Effector memory CD8-positive, alpha-beta T cell (primary cell): Measurements from ENCODE around the gene PRR29.
"Not testable (repeated sequence)": the region's sequence is repeated elsewhere in the genome, so short reads cannot be mapped to it uniquely, and the experiment has no call there.

Experiments
- ATAC-seq: fragments of 150-1000 bp; cut with Tn5 transposase; replicated peaks from 2 replicates; pipeline ENCODE4 v1.10.0; 2021; ENCODE audit warnings: mild to moderate bottlenecking, moderate library complexity
- DNase-seq, 3 experiments: peaks; one replicate each; pipeline ENCODE4 v3.0.0; 2021
- H3K27ac Mint-ChIP-seq, 2 donors: one replicate each; pipeline ENCODE4 v1.8.0; 2022; ENCODE audit warnings: mild to moderate bottlenecking in 2 of 2, mixed read lengths in 2 of 2, moderate library complexity in 2 of 2
- H3K27me3 Mint-ChIP-seq, 2 donors: one replicate each; pipeline ENCODE4 v1.8.0; 2022; ENCODE audit warnings: mixed read lengths in 2 of 2
- H3K36me3 Mint-ChIP-seq: one replicate; pipeline ENCODE4 v1.8.0; 2022; ENCODE audit warnings: mild to moderate bottlenecking, moderate library complexity, mixed read lengths; ENCODE audit not compliant: insufficient read depth
- H3K4me1 Mint-ChIP-seq, 2 donors: one replicate each; pipeline ENCODE4 v1.8.0; 2022; ENCODE audit warnings: low read depth in 2 of 2, mixed read lengths in 2 of 2
- H3K4me3 Mint-ChIP-seq, 2 donors: one replicate each; pipeline ENCODE4 v1.8.0; 2022; ENCODE audit warnings: mild to moderate bottlenecking in 2 of 2, mixed read lengths in 2 of 2, moderate library complexity in 2 of 2
- H3K9me3 Mint-ChIP-seq, 2 donors: one replicate each; pipeline ENCODE4 v1.8.0; 2022; ENCODE audit warnings: mixed read lengths in 2 of 2

PRR29 gene

DNA sequence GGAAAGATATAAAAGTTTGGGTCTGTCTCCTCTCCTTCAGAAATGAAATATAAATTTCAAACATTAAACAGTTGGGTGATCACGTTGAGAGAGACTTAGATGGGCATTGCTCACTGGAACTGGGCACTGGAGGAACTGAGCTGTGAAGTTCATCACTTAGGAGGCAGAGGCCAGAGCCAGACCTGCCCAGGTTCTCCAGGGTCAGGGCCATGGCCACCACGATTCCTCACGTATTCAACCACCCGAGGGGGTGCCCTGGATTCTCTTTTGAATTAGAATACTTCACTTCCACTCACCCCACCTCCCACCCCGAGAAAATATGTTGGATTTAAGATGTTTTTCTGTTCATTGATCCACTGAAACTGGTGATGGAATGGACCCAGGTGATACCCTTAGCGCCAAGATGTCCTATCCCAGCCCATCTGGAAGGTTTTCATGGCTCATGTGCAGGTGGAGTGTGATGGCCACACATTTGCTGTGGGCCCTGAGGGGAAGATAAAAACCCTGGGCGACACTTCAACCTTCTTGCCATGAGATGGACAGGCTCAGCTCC lies 6.1 kb downstream of the PRR29 start:
- Mint-ChIP-seq H3K27ac (peak overlapping the region; percentile 52 to 71), H3K9me3 (no peaks in the 10 kb centered on the region), H3K27me3 (no peaks in the 10 kb centered on the region), H3K36me3 (peaks cover 34% of the 10 kb centered on the region), H3K4me1 (peaks cover 28 to 35% of the 10 kb centered on the region in 2 donors), H3K4me3 (no peak overlapping the region)
- ATAC-seq (no peak), DNase-seq (no peak)

DNA sequence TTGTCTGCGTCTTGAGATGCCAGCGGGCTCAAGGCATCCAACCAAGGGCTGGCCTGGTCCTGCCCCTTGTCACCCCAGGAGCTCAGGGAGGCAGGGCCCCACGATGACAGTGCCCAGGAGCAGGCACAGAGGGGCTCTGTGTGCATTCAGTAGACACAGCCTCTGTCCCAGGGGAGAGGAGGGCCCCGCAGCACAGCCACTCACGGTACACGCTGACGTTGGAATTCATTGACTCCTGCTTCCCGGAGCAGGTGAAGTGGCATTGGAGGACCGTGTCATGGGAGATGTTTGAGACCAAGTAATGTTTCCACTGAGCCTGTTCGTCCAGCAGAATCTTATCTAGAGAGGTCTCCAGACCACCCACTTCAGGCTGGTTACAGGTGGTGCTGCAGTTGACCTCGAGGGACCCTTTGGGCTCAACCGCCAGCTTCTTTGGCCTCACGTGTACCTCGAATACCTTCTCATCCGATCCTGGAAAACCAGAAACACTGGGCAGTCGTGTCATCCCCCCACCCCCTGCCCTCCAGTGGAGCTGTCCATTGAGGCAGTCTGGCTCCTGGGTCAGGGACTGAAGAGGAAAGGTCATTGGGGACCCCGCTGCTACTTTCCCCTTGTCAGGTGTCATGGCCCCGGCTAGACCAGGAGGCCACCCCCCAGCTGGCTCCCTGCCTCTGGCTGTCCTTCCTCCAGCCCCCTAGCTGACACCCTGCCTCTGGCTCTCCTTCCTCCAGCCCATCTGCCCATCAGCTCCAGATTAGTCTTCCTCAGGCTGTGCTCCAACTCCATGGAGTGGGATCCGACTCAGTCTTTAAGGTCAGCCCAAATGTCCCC lies 7.0 kb downstream of the PRR29 start:
- Mint-ChIP-seq H3K4me1 (peaks cover 28 to 37% of the 10 kb centered on the region in 2 donors), H3K27ac (peak overlapping the region; percentile 72 to 89), H3K9me3 (no peaks in the 10 kb centered on the region), H3K4me3 (no peak overlapping the region), H3K27me3 (no peaks in the 10 kb centered on the region), H3K36me3 (peaks cover 37% of the 10 kb centered on the region)
- no peak for DNase-seq
- ATAC-seq: no peak

- no peak for ATAC-seq
- Mint-ChIP-seq H3K4me1 (peaks cover 31 to 38% of the 10 kb centered on the region in 2 donors), H3K9me3 (no peaks in the 10 kb centered on the region), H3K27ac (peak overlapping the region; percentile 72 to 89), H3K36me3 (peaks cover 33% of the 10 kb centered on the region), H3K4me3 (no peak overlapping the region), H3K27me3 (no peaks in the 10 kb centered on the region)
- no peak for DNase-seq
Observed at GRCh38 chr17:64005734-64006167, 7.6 kb downstream of the PRR29 start.

GRCh38 chr17:64006361-64007088 lies 8.4 kb downstream of the PRR29 start:
- Mint-ChIP-seq H3K4me1 (peaks cover 38 to 39% of the 10 kb centered on the region in 2 donors), H3K4me3 (no peak overlapping the region), H3K27me3 (no peaks in the 10 kb centered on the region), H3K36me3 (peaks cover 38% of the 10 kb centered on the region), H3K9me3 (no peaks in the 10 kb centered on the region), H3K27ac (peak overlapping the region; percentile 72 to 89)
- DNase-seq: no peak
- ATAC-seq: no peak

DNA sequence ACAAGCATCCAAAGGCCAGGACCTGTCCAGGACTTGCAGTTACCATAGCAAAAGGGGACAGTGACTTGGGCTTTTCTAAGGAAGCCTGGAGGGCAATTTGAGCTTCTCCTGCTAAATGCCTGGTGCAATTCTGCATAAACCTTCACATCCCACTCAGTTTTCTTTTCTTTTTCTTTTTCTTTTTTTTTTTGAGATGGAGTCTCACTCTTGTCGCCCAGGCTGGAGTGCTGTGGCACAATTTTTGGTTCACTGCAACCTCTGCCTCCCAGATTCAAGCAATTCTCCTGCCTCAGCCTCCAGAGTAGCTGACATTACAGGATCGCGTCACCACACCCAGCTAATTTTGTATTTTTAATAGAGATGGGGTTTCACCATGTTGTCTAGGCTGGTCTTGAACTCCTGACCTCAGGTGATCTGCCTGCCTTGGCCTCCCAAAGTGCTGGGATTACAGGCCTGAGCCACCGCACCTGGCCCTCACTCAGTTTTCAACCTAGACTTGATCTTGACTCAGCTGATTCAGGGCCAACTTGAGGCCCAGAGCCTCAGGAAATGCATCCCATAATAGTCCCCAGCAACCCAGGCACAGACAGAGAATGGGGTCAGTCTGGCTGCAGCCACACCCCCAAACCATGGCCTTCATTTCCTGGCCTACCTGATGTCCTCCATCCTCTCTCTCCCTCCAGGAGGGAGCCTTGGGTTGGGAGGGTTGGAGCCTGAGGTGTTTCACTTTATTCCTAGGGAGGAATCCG lies 9.1 kb downstream of the PRR29 start:
- peak; percentile 24 for ATAC-seq
- peak overlapping the region in 1 of 2 donors; percentile 54 for H3K4me3 Mint-ChIP-seq
- not testable (repeated sequence) for H3K27me3 Mint-ChIP-seq, H3K9me3 Mint-ChIP-seq, DNase-seq
- H3K27ac Mint-ChIP-seq: peak overlapping the region; percentile 72 to 89
- peaks cover 40 to 44% of the 10 kb centered on the region in 2 donors for H3K4me1 Mint-ChIP-seq
- H3K36me3 Mint-ChIP-seq: peaks cover 44% of the 10 kb centered on the region

DNA sequence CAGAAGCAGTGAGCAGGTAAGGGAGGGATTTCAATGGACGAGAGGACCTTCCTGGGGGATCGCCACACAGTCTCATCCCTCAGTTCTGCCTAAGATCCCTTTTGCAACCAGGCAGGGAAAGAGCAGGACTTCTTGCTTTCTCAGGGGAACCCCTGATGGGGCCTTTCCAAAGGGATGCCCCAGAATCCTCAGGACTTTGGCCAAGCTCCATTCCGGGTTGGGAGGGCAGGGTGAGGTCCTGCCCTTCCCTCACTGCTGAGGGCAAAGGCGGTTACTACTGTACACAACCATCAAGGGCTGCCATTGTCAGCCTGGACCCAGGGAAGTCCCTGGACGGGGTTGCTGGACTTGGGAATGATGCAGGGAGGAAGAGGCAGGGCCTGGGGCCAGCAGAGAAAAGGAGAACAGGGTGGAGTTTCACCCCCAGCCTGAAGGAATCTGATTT lies 9.7 kb downstream of the PRR29 start:
- ATAC-seq (no peak), DNase-seq (no peak)
- Mint-ChIP-seq H3K27me3 (no peaks in the 10 kb centered on the region), H3K36me3 (peaks cover 46% of the 10 kb centered on the region), H3K4me3 (peak overlapping the region in 1 of 2 donors; percentile 54), H3K4me1 (peaks cover 40 to 44% of the 10 kb centered on the region in 2 donors), H3K9me3 (no peaks in the 10 kb centered on the region), H3K27ac (peak overlapping the region; percentile 72 to 89)

DNA sequence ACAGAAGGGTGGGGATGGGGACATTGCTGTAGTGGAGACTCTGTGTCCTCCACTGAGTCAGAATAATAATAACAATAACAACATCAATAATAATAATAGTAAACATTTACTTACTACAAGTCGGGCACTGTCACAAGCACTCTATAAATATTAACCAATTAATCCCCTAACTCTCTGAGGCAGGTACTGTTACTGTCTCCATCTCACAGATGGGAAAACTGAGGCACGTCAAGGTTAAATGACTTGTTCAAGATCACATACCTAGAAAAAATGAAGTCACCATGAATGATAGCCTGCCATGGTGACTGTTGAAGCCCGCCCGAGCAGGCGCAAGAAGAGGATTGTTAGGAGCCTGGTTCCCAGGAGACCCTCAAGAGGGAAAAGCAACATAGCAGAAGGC lies 10.2 kb downstream of the PRR29 start:
- H3K27me3 Mint-ChIP-seq: no peaks in the 10 kb centered on the region
- H3K4me1 Mint-ChIP-seq: peaks cover 41 to 48% of the 10 kb centered on the region in 2 donors

GRCh38 chr17:64008830-64009229 lies 10.7 kb downstream of the PRR29 start:
- Mint-ChIP-seq H3K4me1 (peaks cover 43 to 52% of the 10 kb centered on the region in 2 donors), H3K27ac (peak overlapping the region; percentile 82 to 100), H3K9me3 (no peaks in the 10 kb centered on the region), H3K36me3 (peaks cover 48% of the 10 kb centered on the region), H3K27me3 (no peaks in the 10 kb centered on the region), H3K4me3 (peak overlapping the region in 1 of 2 donors; percentile 7)
- no peak for DNase-seq
- ATAC-seq: no peak

More for the DNA sequence above, 10.2 kb downstream of the PRR29 start:
- Mint-ChIP-seq H3K36me3 (peaks cover 51% of the 10 kb centered on the region), H3K27ac (peak overlapping the region in 1 of 2 donors; percentile 89), H3K9me3 (no peaks in the 10 kb centered on the region), H3K4me3 (no peak overlapping the region)
- ATAC-seq: no peak
- no peak for DNase-seq

DNA sequence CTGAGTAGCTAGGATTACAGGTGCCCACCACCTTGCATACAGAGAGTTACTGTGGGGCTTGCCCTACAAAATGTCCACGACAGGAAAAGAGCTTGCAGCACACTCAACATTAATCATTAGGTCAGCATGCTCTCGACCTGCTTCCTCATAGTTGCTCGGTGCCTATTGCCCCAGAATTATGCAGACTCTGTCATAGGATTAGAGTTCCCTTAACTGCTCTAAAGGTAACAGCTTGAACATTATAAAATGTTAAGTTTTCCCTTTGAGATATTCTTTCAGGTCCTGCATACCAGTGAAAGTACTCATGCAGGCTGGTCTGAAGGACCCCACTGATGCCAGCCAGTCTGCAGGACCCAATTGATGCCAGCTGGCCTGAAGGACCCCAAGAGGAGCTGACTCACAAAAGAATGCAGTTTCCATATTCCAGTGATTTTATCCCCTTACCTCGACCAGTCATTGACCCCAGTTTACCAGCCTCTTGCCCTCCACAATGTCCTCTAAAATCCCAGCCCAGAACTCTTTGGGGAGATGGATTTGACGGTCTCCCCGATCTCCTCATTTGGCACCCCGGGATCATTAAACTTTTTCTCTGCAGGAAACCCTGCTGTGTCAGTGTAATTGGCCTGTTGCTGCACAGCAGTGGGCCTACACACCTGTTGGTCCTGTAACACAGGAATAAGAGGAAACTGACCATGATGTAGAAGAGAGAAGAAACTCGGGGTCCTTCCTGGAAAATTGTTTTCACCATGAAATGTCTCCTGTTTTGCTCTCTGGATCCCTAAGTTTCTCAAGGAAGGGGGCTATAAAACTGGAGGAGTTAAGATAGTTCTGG lies 11.6 kb downstream of the PRR29 start:
- peaks cover 48 to 61% of the 10 kb centered on the region in 2 donors for H3K4me1 Mint-ChIP-seq
- no peak for DNase-seq
- peaks cover 49% of the 10 kb centered on the region for H3K36me3 Mint-ChIP-seq
- H3K9me3 Mint-ChIP-seq: no peaks in the 10 kb centered on the region
- ATAC-seq: no peak
- H3K4me3 Mint-ChIP-seq: peak overlapping the region in 1 of 2 donors; percentile 52
- H3K27me3 Mint-ChIP-seq: no peaks in the 10 kb centered on the region
- peak overlapping the region; percentile 82 to 100 for H3K27ac Mint-ChIP-seq

GRCh38 chr17:64015447-64015846 lies 17.3 kb downstream of the PRR29 start:
- peak overlapping the region; percentile 98 to 100 for H3K27ac Mint-ChIP-seq
- H3K4me1 Mint-ChIP-seq: peaks cover 44 to 70% of the 10 kb centered on the region in 2 donors
- DNase-seq: no peak
- no peaks in the 10 kb centered on the region for H3K9me3 Mint-ChIP-seq
- no peaks in the 10 kb centered on the region for H3K27me3 Mint-ChIP-seq
- peaks cover 49% of the 10 kb centered on the region for H3K36me3 Mint-ChIP-seq
- no peak for ATAC-seq
- peak overlapping the region; percentile 91 to 92 for H3K4me3 Mint-ChIP-seq

DNA sequence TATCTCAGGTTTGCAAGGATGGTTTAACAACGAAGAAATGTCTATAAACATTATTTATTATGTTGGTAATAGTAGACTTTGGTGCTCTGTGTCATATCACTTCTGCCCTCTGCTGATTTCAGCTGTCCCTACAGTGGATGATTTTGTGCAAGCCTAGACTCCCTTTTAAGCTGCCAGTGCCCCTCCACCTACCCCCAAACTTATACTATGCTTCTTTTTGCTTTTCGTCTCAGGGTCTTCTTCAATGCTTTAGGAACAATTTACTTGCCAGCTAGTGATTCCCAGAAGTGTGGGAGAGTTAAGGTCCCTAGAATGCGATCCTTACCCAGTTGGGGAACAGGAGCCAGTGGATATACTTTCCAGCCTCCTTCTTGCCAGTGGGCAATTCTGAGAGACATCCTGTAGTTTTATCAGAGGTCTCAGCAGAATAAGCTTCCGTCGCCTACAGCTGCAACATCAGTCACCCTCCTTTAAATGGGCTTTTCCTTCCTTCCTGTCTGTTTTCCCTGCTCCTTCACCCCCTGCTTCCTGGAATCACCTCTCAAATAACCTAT lies 18.2 kb downstream of the PRR29 start:
- ATAC-seq: no peak
- H3K27me3 Mint-ChIP-seq: no peaks in the 10 kb centered on the region

GRCh38 chr17:64016974-64017373 lies 18.8 kb downstream of the PRR29 start:
- DNase-seq: no peak
- H3K27me3 Mint-ChIP-seq: no peaks in the 10 kb centered on the region
- H3K4me3 Mint-ChIP-seq: peak overlapping the region; percentile 91 to 92
- peaks cover 45 to 64% of the 10 kb centered on the region in 2 donors for H3K4me1 Mint-ChIP-seq
- no peaks in the 10 kb centered on the region for H3K9me3 Mint-ChIP-seq
- H3K27ac Mint-ChIP-seq: peak overlapping the region; percentile 98 to 100
- no peak for ATAC-seq
- peaks cover 52% of the 10 kb centered on the region for H3K36me3 Mint-ChIP-seq

More for the DNA sequence above, 18.2 kb downstream of the PRR29 start:
- peak overlapping the region; percentile 98 to 100 for H3K27ac Mint-ChIP-seq
- H3K4me1 Mint-ChIP-seq: peaks cover 47 to 68% of the 10 kb centered on the region in 2 donors
- no peak for DNase-seq
- H3K36me3 Mint-ChIP-seq: peaks cover 55% of the 10 kb centered on the region
- no peaks in the 10 kb centered on the region for H3K9me3 Mint-ChIP-seq
- H3K4me3 Mint-ChIP-seq: peak overlapping the region; percentile 91 to 92
